SH-SY5Y (cell line): Measurements from ENCODE around the gene LRIG1.

ENCODE experiments used
- GATA2 ChIP-seq: IDR thresholded peaks from 2 replicates; pipeline ENCODE4 v1.6.1; 2011; ENCODE audit warnings: mild to moderate bottlenecking, low read depth, low read length
- GATA3 ChIP-seq: IDR thresholded peaks from 2 replicates; pipeline ENCODE4 v1.6.1; 2011; ENCODE audit warnings: low read depth, mild to moderate bottlenecking, low read length, moderate library complexity

DNA sequence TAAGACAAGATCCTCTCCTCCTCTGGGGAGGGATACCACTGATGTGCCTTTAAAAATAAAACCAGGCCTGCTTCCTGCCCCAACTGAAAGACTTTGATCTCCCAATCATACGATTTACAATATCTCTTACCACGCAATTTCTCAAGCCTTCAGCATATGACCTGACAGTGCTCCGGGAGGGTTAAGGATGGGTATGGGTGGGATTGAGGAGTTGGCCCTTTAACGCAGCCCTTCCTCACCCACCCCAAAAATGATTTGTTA is 67.4 kb downstream of the LRIG1 start:
- TF ChIP-seq GATA3 (no peak), GATA2 (no peak)
